SW 1271 (cell line): Measurements from ENCODE around the gene INPP5D.
"Not testable (repeated sequence)": the region's sequence is repeated elsewhere in the genome, so short reads cannot be mapped to it uniquely, and the experiment has no call there.

ENCODE experiments used
- DNase-seq, 2 experiments: peaks; one replicate each; lab custom pipeline; 2025; lab: John Stamatoyannopoulos, UW

The INPP5D gene

DNA sequence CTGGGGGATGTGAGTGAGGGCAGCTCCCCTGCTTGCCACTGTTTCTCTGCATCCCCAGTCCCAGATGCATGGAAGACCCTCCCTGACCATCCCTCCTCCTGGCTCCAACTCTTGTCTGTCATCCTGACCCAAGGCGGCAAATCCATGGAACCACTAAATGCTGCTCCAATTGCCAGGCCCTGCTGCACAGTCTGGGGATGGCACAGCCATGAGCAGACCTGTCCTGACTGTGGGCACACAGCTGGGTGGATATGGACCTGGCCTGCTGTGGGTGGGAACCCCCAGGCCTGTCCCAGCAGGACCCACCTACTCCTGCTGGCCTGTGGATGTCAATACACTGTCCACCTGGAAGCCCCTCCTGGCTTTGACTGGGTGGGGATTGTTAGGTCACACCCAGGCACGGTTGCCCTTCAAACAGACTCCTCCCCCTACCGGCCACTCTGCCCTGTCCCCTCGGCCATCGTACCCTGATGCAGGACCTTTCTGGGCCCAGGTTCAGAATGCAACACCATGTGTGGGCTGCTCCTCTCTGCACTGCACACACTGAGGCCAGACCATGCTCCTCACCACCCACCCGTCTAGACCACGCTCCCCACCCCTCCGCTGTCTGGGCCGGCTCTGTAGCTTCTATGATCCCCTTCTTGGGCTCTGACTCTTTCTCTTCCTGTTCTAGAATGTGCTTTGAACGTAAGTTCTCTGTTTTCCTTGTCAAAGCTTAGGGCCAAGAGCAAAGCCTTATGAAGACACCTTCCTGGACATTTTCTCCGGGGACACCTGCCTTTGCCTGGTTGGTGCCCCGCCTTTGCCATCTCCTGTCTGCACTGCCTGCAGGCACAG is 57.9 kb downstream of the INPP5D start:
- DNase-seq, result no peak

DNA sequence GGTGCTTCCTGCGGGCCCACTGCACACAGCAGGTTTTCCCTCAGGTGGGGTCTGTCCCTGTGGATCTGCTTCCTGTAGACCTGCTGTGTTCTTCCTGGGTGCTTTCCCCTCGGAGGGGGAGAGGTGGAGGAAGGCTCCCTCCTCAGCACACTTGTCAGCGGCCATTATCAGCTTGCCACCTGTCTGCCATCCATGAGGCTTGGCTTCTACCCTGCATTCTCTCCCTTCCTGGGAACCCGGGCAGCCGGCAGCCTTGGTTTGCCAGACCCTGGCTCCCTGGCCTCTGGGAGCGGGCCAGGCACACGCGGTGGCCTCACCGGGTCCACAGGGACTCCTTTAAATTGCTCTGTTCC is 58.5 kb downstream of the INPP5D start:
- no peak for DNase-seq

DNA sequence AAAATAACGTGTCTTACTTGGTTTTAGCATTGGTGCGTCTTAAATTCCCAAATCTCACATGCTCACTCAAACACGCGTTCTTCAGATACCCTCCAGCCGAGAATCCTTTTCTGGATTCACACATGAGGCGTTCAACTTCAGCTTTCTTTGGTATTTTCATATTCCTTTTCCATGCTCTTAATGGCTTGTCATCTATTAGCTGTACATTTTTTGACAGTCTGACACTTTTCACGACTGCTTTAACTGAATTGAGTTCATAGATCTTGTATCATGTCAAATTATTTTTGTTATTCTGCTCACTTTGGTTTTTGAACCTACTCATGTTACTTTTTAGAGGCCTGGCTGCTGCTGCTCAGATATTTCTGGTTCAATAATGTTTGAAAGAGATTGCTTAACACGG is 59.0 kb downstream of the INPP5D start:
- no peak for DNase-seq

DNA sequence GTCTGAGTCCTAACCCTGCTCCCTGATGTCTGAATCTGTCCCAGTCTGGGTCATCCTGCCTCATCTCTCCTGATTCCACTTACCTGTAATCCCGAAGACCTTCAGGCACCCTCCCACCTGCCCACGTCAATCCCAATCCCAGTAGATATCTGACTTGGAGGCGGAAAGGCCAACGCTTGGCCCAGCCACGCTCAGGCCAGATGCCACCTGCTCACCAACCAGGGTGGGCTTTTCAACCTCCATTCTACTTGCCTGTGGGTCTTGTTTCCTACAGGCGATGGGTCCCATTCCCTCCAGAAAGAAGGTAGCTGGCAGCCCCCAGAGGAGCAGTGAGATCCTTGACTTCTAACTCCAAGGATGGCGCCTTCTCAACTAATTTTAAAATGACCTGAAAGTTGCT is 59.7 kb downstream of the INPP5D start:
- DNase-seq, result no peak

DNA sequence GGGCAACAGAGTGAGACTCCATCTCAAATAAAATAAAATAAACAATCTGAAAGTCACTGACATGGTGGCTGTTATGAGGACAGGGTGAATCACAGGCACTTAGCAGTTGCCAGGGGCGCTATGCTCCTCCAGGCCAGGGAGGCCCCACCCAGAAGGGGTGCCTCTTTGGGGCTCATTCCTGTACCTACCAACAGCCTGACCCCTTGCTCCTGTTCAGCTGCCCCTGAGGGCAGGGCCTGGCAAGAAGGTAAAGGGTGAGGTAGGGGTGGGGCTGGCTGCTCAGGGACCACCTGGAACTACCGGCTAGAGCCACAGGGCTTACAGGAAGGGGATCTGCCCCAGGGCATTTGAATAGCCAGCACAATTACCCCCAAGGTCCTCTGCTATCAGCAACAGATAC is 60.3 kb downstream of the INPP5D start:
- DNase-seq, result no peak

DNA sequence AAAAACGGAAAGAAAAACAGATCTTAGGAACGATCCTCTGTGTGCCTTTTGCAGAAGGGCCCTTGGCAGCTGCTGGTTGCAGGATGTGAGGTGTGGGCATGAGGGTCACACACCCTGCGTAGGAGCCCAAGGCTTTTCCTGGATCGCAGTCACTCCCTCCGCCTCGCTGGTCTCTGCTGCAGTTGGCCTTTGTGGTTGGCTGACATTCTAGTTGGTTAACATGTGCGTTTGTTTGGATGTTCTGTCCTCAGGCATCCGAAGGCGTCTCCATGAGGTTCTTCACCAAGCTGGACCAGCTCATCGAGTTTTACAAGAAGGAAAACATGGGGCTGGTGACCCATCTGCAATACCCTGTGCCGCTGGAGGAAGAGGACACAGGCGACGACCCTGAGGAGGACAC is 61.7 kb downstream of the INPP5D start:
- no peak for DNase-seq

DNA sequence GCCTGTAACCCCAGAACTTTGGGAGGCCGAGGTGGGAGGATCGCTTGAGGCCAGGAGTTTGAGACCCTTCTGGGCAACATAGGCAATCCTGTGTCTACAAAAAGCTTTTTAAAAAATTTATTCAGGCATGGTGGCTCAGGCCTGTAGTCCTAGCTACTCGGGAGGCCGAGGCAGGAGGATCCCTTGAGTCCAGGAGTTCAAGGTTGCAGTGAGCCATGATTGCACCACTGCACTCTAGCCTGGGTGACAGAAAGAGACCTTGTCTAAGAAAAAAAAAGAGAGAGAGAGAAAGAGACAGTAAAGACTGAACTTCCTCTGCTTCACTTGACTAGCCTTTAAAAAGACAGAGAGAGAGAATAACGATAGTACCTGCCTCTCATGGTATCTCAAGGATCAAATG is 62.4 kb downstream of the INPP5D start:
- no peak for DNase-seq

DNA sequence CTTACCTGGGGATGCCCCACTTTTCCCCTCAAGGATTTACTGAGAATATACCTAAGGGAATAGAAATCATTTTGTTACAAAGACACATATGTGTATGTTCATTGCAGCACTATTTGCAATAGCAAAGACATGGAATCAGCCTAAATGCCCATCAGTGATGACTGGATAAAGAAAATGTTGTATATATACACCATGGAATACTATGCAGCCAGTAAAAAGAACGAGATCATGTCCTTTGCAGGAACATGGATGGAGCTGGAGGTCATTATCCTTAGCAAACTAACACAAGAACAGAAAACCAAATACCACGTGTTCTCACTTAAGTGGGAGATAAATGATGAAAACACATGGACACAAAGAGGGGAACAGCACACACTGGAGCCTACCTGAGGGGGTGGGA is 63.4 kb downstream of the INPP5D start:
- DNase-seq, result not testable (repeated sequence)

DNA sequence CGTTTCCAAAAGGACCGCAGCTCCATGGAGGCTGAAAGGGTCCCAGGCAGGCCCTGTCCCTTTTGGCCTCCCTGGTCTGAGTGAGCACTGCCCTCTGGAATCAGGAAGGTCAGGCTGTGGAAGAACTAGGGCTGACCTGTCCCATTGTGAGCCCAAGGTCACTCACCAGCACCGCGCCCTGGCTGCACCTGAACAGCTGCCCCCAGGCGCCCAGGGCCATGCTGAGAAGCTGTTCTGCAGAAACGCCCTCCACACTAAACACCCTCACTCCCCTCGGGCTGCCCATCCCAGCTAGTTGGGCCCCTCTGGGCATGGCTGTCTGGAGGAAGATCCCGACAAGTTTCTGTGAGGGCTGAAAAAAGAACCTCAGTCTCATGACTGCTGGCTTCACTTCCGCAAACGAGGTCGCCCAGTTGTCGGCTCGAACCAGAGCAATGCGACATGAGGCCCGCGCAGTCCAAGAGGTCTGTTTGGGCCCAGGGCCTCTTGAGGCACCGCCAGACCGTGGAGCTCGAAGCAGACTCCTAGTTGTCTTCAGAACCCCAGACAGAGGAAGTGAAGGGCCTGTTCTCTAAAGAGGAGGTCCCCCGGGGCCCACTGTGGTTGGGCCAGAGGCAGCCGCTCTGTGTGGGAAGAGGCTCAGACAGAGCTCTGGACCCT is 64.4 kb downstream of the INPP5D start:
- no peak for DNase-seq

DNA sequence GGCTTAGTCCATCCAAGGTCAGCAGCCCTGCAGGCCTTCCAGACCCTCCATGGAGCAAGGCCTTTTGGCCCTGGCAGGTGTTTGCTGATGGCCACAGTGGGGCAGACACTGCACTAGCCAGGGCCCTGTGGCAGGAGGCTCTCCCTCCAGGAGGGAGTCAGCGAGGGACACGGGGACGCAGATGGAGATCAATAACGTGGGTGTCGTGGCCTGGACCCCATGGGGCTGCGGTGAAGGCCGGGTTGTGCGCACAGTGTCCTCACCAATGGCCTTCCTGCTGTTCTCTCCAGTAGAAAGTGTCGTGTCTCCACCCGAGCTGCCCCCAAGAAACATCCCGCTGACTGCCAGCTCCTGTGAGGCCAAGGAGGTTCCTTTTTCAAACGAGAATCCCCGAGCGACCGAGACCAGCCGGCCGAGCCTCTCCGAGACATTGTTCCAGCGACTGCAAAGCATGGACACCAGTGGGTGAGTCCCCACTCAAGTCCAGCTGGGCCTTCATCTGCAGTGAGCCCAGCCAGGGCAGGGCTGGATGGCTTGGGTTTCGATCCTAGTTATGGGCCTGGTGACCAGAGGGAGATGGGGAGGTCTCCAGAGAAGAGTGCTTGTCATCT is 65.4 kb downstream of the INPP5D start:
- no peak for DNase-seq

DNA sequence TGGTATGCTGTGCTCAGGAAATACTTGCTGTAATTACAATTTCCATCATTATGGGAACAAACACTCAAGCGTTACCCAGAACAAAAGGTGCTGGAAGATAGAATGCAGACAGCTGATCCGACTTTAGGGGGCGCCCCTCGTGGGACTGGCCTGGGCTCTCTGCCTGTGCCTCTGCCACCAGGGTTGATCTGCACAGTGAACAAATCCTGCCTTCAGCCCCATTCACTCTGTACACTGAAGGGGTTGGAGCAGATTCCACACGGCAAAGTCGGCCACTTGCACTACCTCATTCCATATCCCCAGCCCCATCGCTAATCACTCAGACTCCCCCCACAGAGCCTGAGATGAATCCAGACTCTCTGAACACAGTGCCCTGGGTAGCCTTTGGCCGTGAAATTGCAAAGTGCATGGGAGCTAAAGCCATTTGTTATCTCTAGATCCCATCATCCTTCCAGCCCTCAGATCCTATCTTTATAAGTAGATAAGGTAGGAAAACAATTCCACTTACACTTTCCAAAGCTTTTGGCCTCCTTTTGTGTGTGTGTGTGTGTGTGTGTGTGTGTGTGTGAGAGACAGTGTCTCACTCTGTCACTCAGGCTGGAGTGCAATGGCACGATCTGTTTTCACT is 69.3 kb downstream of the INPP5D start:
- no peak for DNase-seq

DNA sequence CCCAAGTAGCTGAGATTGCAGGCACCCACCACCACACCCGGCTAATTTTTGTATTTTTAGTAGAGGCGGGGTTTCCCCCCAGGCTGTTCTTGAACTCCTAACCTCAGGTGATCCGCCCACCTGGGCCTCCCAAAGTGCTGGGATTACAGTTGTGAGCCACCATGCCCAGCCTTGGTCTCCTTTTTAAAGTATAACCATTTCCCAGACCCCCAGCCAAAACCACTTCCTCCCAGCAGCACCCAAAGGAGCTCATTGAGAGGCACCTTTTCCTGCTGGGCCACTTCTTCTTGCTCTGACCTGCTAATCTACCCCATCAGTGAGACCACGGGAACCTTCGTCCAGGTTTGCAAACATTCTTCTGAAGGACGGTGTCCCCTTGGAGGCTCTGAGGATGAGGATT is 69.9 kb downstream of the INPP5D start:
- DNase-seq, result no peak

DNA sequence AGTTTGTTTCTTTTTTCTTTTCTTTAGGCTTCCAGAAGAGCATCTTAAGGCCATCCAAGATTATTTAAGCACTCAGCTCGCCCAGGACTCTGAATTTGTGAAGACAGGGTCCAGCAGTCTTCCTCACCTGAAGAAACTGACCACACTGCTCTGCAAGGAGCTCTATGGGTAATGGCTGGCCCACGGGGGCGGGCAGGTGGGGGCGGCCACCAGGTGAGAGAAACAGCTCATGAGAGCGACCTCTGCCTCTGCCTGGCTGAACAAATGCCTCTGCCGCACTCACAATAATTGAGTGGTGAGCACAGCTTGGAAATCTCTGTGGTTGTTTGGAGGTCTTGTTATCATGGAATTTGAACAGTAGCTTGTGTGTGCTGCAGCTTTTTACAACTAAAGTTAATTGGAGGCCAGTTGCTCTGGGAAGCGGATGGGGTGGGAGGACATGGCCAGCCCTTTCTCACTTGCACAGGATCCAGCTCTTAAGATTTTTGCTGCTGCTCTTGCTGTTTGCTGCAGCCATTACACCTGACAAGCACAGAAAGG is 70.4 kb downstream of the INPP5D start:
- DNase-seq, result no peak

DNA sequence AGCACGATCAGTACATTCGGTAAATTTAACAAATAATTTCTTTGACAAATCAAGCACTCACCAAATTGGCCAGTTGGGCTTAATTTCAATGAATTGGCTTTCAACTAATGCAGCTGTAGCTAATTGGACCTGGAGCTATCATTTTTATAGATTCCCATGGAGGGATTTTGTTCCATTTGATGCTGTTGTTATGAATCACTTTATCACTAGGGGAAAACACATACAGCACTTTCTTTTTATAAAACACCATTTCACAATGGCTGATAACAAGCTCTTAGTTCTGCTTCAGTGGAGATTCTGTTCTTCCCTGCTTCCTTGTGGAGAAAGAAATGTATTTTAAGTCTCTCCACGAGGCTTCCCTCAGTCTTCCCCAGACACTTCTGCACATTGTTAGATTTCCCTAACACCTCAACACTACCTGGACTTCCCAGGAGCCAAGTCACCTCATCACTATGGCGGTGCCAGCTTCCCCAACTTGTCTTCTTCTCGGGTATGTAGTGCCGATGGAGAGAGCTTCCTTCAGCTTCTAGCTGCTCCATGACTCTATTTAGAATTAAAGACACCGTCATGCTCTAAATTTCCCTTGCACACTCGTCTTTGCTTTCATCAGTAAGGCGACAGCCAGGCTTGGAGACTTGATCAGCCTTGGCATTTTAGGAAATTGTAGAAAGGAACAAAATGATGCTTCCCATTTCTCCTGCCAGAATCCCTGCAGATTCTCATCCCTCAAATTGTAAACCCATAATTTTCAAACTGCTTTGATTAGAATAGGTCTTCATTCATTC is 72.0 kb downstream of the INPP5D start:
- no peak for DNase-seq

DNA sequence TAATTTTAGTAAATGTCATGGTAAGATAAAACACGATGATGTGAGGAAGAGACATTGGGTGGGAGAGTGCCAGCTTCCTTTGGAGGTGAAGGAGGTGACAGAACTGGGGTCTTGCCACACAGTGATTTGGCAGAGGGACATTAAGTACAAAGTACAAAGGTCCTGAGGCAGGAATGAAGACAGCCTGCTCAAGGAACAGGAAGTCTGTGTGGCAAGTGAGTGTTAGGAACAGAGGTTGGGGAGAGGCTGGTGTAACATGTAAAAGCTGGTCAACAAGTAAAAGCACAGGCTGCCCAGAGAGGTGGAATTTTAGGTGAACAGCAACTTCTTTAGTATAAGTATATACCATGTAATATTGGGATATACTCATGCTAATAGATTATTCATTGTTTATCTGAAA is 73.1 kb downstream of the INPP5D start:
- no peak for DNase-seq

DNA sequence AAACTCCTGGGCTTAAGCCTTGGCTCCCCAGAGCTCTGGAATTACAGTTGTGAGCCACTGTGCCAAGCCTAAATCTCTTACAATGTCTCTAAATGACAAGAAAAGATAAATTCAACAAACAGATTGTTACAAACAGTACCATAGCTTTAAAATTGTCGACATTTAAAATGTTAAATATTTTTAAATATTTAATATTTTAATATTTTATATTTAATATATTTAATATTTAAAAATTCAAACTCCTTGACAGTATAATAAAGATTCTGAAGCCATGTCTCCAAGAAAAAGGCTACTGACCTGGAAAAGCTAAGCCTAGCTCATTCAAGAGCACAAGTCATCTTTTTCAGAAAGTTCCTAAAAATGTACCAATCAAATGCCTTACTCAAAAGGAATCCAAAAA is 75.3 kb downstream of the INPP5D start:
- DNase-seq, result no peak

DNA sequence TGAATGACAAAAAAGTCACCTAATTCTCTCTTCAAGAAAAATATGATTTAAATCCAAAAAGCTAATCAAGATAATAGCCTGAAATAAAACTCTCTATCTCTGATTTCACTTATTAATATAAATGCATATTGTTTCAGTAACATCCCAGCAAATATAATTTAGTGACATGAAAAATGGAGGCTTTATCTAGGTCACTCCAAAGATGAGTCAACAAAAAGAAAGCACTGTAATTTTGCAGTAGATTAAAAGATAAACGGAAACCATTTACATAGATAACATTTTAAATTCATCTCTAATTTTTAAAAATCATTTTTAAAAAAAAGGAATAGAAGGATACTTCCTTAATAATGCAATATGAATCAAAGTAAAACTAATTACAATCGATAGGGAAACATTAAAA is 76.9 kb downstream of the INPP5D start:
- no peak for DNase-seq

DNA sequence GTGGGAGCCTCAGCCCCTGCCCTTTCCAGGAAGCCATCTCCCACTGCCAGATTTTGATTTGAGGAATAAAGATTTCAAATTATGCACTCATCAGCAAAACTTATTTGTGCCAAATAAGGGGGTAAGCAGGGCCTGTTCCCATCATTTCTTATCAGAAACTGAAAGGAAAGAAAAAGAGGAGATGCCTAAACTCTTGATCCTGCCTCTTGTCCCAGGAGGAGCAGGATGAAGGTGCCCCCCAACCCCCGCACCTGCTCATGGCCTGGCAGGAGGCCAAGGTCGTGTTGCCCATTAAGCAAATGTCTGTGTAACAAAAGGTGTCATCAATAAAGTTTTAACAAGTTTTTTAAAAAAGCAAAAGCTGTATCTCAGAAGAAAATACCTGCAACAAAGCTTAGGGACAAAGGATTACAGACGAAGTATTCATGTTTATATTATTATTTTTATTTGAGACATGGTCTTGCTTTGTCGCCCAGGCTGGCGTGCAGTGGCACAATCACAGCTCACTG is 80.0 kb downstream of the INPP5D start:
- DNase-seq, result no peak

DNA sequence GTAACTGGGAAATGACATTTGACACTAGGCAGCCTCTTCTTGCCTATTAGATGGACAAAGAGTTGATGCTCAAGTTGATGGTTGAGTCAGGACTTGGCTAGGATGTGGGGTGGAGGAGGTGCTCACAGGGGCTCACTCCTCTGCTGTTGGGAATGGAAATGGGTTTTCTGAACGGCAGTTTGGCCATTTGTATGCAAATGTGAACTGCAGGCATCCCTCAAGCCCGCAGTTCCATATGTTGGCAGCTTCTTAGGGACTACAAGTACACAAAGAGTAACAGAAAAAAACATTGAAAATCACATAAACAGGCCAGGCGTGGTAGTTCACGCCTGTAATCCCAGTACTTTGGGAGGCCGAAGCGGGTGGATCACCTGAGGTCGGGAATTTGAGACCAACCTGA is 80.8 kb downstream of the INPP5D start:
- no peak for DNase-seq

DNA sequence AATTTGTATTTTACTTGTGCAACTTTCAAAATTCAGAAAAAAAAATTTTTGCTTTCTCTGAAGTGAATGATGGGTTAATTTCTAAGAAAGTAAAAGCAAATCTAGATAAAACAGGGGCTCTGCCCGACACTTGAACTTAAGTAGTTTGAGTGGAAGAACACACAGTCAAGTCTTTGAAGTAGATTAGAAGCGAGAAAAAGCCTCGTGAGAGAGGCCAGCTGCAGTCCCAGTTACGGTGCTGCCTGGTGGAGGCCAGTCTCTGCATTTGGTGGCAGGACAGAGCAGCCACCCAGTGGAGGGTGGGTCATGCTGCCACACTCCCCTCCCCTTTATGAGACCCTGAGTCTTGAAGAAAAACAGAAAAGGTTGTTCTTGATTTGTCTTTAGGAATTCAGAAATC is 81.8 kb downstream of the INPP5D start:
- no peak for DNase-seq

DNA sequence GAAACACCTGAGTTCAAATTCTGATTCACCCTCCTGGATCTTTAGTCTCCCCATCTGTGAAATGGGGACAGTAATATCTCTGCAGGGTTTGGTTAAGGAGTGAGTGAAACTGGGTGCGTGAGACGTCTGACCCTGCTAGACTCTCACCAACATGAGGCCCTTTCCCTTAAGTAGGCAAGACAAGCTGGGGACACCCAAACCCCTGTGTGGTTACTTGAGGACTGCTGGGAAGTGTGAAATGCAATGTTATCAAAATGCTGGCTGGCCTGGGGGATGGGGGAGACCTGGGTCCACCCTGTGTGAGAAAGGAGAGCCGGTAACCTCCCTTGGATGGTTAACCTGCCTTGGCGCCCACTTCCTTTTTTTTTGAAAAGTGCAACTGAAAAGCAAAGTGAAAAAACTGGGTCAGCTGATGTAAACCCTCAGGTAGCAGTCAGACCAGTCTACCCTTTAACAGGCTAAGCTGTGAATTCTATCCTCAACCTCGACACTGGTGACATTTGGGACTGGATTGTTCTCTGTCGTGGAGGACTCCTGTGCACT is 82.3 kb downstream of the INPP5D start:
- DNase-seq, result no peak
